GM19455 (cell line): Measurements from ENCODE around the gene SOHLH2.

ENCODE experiments used
- ATAC-seq: cut with Tn5 transposase; IDR thresholded peaks from one replicate; pipeline ENCODE4 v1.9.1; 2021; ENCODE audit not compliant: unreplicated experiment

The SOHLH2 gene

DNA sequence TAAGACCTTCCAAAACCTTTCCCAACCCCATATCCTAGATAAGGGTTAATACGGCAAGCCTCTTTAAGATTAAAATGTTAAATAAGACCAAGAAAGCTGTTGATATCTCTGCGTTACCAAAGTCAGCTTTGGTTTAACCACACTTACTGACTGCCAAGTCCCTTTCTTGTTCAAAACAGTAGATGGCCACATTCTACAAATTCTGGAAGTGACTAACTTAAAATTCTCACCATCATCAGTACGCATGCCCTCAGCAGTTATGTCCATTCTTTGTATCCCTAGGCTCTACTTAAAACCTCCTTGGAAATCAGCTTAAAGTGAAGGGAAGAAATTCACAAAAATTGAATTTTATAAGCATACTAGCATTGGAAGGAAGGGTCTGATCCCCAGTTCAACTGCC lies 23.6 kb downstream of the SOHLH2 start:
- ATAC-seq, result no peak

DNA sequence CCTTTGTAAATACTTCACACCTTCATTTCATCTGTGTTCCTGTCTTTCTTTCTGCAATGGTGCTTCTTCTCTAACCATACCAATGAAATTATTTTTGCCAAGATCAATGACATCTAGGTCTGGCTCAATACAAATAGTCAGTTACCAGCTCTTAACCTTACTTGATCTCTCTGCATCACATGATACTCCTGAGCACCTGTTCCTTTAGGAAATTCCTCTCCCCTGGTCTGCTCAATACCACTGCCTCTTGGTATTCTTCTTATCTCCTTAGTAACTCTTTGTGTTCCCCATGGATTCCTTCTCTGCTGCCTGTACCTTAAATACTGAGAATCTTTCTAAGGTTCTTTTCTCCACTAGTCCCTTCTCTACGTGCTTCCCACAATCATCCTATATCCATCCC lies 25.9 kb downstream of the SOHLH2 start:
- ATAC-seq, result no peak

GRCh38 chr13:36183901-36184300 lies 30.5 kb downstream of the SOHLH2 start:
- ATAC-seq, result no peak

DNA sequence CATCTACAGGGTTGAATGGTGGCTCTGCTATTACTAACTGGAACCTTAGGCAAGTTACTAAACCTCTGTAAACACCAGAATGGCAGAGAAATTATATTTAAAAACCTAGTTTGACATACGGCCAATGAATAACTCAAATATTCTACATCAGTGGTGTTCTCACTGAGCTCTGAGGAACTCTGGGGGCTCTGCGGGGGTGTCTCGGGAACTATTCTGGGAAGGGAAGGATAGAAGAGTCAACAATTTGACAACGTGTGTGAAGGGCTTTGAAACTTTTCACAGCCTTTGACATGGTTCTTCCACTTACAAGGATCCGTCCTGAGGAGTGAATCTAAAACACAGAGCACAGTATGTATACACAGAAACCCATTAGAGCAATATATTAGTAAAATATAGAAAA lies 38.7 kb downstream of the SOHLH2 start:
- no peak for ATAC-seq

GRCh38 chr13:36174923-36175322 lies 39.4 kb downstream of the SOHLH2 start:
- ATAC-seq, result no peak

- ATAC-seq, result no peak
These were observed 40.6 kb downstream of the SOHLH2 start for GRCh38 chr13:36173571-36174322.

DNA sequence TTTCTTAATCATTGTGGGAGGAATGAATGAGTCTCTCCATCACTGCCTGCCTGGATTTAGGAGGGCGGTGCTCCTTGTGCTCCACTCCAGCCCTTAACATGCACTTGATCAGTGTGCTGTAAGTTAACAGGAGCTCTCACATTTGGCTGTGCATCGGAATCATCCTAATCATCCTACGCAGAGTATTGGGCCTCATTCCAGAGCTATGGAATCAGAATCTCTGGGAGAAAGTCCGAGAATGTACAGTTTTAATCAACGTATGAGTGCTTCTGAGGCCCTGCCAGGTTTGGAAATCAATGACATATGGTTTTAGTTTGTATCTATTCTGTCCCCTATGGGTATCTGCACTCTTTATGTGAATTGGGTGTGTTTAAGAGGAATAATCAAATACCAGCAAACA lies 48.3 kb downstream of the SOHLH2 start:
- ATAC-seq, result no peak

- ATAC-seq, result no peak
These were observed 50.5 kb downstream of the SOHLH2 start for GRCh38 chr13:36163809-36164308.

DNA sequence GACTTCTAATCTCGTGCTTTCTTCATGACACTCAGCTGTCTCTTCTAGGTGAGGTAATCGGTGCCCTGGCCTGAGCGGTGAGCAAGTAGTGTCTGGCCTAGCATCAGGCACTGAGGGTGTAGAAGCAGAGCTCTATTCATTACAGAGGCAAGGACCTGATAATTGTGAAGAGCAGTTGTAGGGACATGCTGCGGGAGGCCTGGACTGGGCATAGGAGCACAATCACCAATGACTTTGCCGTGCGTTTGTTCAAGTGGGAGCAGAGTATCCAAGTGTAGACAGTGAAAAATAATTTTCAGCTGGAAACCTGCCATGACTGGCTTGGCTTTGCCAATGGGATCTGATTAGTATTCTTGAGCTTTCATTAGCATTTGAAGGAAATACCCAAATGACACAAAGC lies 51.1 kb downstream of the SOHLH2 start:
- no peak for ATAC-seq

DNA sequence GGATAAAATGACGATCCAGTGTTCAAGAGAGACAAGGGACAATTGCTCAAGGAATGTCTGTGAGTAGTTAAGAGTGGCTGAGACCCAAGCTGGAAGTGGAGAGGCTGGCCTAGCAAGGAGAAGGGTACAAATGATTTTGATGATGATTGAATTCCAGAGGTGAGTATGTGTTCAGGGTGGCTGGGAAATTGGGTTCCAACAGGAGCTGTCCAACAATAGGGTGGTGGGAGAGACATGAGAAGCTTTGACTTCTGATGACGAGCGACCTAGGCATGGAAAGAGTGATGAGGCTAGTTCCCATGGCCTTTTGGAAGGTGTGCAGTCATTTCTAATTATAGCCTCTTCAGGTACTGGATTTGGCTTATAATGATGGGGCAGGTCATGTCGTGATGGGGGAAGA lies 54.1 kb downstream of the SOHLH2 start:
- no peak for ATAC-seq

DNA sequence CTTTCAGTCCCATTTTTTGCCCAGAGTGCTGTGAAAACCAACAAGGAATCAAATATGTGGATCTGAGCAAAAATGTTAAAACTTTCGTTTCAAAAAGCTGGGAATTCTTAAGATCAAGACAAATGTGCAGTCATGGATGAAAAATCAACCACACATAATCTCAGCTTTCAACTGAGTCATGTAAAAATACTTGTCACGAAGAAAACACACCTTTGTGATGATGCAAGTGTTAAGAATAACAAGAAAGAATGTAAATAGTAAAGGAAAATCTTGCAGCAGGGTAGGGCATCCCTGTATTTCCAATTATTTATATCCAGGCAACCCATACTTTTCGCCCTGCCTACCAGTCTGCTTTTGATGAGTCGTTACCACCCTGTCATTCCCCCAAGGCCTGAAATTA lies 55.7 kb downstream of the SOHLH2 start:
- no peak for ATAC-seq

DNA sequence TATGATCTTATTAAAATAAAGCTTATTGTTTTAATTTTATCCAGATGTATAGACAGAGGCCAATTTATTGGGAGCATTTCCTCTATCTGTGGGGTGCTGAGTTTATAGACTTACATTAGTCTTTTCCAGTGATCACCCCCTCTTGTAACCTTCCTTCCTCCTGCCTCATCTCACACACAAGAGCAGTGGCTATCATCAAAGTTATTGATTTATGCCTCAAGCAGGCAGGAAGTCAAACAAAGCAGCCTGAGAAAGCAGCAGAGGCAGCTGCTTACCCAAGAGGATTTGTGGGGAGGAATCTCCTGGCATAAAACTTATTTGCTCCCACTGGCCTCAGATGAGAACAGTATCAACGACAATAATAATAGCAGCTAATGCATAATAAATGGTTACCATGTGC lies 56.9 kb downstream of the SOHLH2 start:
- no peak for ATAC-seq

DNA sequence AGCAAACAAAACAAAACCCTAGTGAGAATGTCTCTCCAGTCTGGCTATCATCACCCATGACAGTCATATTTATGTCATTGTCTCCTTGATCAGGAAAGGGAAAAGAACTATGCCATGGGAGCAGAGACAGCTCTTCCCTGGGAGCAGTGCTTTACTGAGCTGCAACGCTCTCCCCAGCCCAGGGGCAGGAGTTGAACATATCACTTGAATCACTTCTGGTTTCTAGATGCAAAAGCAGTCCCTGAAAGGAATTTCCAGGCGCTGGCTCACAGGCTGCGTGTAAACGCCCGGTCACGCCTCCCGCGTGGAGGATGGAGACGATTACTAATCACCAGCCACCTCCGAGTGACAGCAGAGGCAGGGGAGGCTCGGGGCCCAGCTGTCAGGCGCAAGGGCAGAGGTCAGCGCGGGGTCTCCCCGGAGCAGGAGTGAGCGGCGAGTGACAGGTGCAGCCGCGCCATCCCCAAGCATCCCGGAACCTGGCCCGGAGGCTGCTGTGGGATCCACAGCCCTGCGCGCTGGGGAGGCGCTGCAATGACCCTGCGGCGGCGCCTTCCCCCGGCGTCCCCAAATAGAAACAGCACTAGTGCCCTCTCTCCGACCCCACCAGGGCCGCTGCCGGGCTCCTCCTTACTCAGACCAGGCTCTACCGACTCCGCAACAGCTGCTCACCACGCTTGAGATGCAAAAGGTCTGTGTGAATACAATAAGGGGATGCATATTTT lies 59.6 kb downstream of the SOHLH2 start:
- no peak for ATAC-seq

DNA sequence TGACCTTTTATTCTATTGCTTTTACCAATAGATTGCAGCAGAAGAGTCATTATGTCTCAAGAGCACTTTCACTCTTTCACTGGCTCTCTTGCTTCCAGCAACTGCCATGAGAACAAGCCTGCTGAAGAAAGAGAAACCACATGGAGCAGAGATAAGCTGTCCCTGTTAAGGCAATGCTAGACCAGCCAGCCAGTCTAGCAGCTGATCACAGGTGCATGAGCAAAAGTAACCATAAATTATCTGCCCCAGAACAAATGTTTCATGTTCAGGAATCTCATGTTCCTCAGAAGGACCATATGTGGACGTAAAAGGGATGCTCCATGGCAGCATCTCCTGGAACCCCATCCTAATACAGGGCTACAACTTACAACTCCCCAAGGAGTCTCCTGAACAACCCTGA lies 62.8 kb downstream of the SOHLH2 start:
- no peak for ATAC-seq

- ATAC-seq, result no peak
These were observed 65.9 kb downstream of the SOHLH2 start for GRCh38 chr13:36148446-36148845.

GRCh38 chr13:36147330-36147729 lies 67.0 kb downstream of the SOHLH2 start:
- no peak for ATAC-seq

DNA sequence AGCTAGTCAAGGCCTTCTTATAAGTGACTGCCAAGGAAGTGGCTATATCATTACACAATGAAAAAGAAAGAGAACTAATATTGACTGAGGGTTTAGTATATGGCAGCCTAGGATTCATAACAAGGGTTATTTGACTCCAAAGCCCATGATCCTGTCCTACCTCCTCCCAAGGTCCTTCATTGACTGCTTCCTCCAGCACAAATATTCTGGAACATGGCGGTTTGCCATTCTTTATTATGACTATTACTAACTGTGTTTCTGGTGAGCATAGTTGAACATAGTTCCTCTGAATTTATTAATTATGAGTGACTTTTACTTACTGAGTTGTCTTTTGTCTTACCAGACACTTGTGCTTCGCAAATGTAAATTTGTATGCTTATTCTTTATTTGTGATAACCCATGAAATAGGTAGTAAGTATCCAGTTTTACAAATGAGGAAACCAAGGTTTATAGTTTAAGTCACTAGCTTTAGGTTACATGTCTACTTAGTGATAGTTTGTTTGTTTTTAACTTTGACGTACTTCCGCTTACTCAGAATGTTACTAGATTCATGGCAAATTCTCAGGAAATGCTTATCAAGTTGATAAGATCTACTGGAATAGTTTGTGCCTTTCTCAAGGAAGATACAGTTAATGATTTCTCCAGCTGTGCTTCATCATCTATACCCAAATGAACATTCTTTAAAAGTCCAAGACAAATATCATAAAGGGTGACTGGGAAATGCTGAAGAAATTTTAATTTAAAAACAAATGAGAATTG lies 67.7 kb downstream of the SOHLH2 start:
- no peak for ATAC-seq

DNA sequence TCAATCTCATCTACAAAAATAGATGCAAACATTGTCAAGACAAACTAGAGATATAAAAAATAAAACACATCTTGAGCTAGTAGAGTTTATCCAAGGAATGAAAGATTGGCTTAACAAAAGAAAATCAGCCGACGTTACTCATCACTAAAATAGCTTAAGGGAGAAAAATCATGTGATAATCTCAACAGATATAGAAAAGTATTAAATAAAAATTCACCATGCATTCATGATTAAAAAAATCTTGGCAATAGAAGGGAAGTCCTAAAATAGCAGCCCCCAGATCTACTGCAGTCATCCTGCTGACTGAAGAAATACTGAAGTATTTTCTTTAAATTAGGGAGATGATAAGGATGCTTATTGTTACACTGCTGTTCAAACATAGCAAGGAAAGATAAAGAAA lies 70.6 kb downstream of the SOHLH2 start:
- no peak for ATAC-seq

GRCh38 chr13:36142735-36143134 lies 71.6 kb downstream of the SOHLH2 start:
- no peak for ATAC-seq

GRCh38 chr13:36135876-36136275 lies 78.5 kb downstream of the SOHLH2 start:
- ATAC-seq, result no peak

- ATAC-seq, result no peak
These were observed 79.7 kb downstream of the SOHLH2 start for GRCh38 chr13:36134632-36135031.
